Prostate gland (tissue), 2 donors: ENCODE results near the gene LAX1. TPM values are rescaled to one million over a fixed set of nuclear protein-coding genes. Genes with fewer than 3 reads are reported as not detected.

Source experiments
- DNase-seq: peaks from one replicate; pipeline ENCODE4 v3.0.0-alpha.2; 2019; ENCODE audit warnings: low spot score
- H3K27ac ChIP-seq, 2 donors: fragments of 200-600 bp; sonication (generic); 2 replicates each; pipeline ENCODE4 v1.5.1; 2017 to 2019
- H3K27me3 ChIP-seq: fragments of 200-600 bp; sonication (generic); replicated peaks from 2 replicates; pipeline ENCODE4 v1.5.1; 2019; ENCODE audit not compliant: insufficient read depth
- H3K36me3 ChIP-seq, 2 donors: fragments of 200-600 bp; sonication (generic); 1 replicate in 1 of 2; 2 replicates in 1 of 2; pipeline versions ENCODE4 v1.5.1 to v1.8.1; 2017 to 2019
- H3K4me1 ChIP-seq: fragments of 200-600 bp; sonication (generic); replicated peaks from 2 replicates; pipeline ENCODE4 v1.5.1; 2019
- H3K4me3 ChIP-seq, 2 donors: fragments of 200-600 bp; sonication (generic); 2 replicates each; pipeline ENCODE4 v1.5.1; 2017 to 2019
- H3K9me3 ChIP-seq: fragments of 200-600 bp; sonication (generic); 2 replicates; pipeline ENCODE4 v1.5.1; 2017
- CTCF ChIP-seq, 4 experiments: fragments of 200-600 bp in 2 of 4; fragments of 450-650 bp in 2 of 4; sonication (generic) in 2 of 4; IDR thresholded peaks; 1 replicate in 3 of 4; 2 replicates in 1 of 4; pipeline ENCODE4 v1.5.1; 2016 to 2019; ENCODE audit warnings: antibody characterized with exemption in 4 of 4, mild to moderate bottlenecking in 2 of 4, moderate library complexity in 2 of 4
- POLR2A ChIP-seq: fragments of 450-650 bp; IDR thresholded peaks from one replicate; pipeline ENCODE4 v1.6.1; 2016; ENCODE audit warnings: antibody characterized with exemption, mild to moderate bottlenecking
- POLR2AphosphoS5 ChIP-seq: sonication (generic); formaldehyde crosslinking; IDR thresholded peaks from one replicate; pipeline ENCODE4 v1.6.1; 2017; ENCODE audit warnings: antibody characterized with exemption
- WGBS: methylation state at CpG from one replicate; pipeline ENCODE4 v1.1.5; 2018; 5-methylcytosine and 5-hydroxymethylcytosine counted together
- intact Hi-C: fragments of 100-400 bp; cut with DNase I; formaldehyde crosslinking; loops from one replicate; pipeline ENCODE4 v1.14.2; 2022
- total RNA-seq, 2 donors: library from RNA; depleted of rRNA; stranded (reverse); fragments of >200 nt; gene quantifications; one replicate each; pipeline ENCODE4 v1.1.0, GENCODE V29; 2016

LAX1 gene
- total RNA-seq, 2 donors from 2014 or later, result 0.05 to 0.40 TPM

GRCh38 chr1:203778146-203778545, 13.2 kb downstream of the LAX1 start:
- Histone ChIP-seq H3K36me3 (no peaks in the 10 kb centered on the region), H3K27ac (no peak overlapping the region), H3K4me3 (no peak overlapping the region), H3K9me3 (no peaks in the 10 kb centered on the region), H3K27me3 (no peaks in the 10 kb centered on the region), H3K4me1 (no peaks in the 10 kb centered on the region)
- intact Hi-C loops, result no loop called here
- TF ChIP-seq POLR2AphosphoS5 (no peak), CTCF (IDR thresholded peaks at IDR 0.05) (no peak), POLR2A (no peak)
- WGBS, result 79% methylated on average over 3 of the region's 3 CpGs
- no peak for DNase-seq

- no peaks in the 10 kb centered on the region for H3K36me3 ChIP-seq
- no peak overlapping the region for H3K4me3 ChIP-seq
- WGBS, result 92% methylated on average over 4 of the region's 4 CpGs
- H3K27ac ChIP-seq, result no peak overlapping the region
- TF ChIP-seq CTCF (IDR thresholded peaks at IDR 0.05), result no peak
- no peak for TF ChIP-seq POLR2A
- no peaks in the 10 kb centered on the region for H3K9me3 ChIP-seq
- no peak for DNase-seq
- H3K4me1 ChIP-seq, result no peaks in the 10 kb centered on the region
- intact Hi-C loops, result no loop called here
- H3K27me3 ChIP-seq, result no peaks in the 10 kb centered on the region
Measured at GRCh38 chr1:203778789-203779188, 13.8 kb downstream of the LAX1 start.

- intact Hi-C loops, result no loop called here
- 89% methylated on average over 7 of the region's 7 CpGs for whole genome bisulfite sequencing
- H3K4me3 ChIP-seq, result no peak overlapping the region
Measured at GRCh38 chr1:203781962-203782361, 17.0 kb downstream of the LAX1 start.

GRCh38 chr1:203789966-203790365, 25.0 kb downstream of the LAX1 start:
- 70% methylated on average over 3 of the region's 3 CpGs for WGBS
- Histone ChIP-seq H3K4me1 (no peaks in the 10 kb centered on the region), H3K36me3 (no peaks in the 10 kb centered on the region), H3K4me3 (no peak overlapping the region), H3K27ac (no peak overlapping the region), H3K27me3 (no peaks in the 10 kb centered on the region), H3K9me3 (no peaks in the 10 kb centered on the region)
- intact Hi-C loops, result no loop called here
- TF ChIP-seq CTCF (IDR thresholded peaks at IDR 0.05), result no peak
- no peak for TF ChIP-seq POLR2A
- no peak for TF ChIP-seq POLR2AphosphoS5
- no peak for DNase-seq

More at GRCh38 chr1:203781962-203782361, 17.0 kb downstream of the LAX1 start:
- Histone ChIP-seq H3K27ac (no peak overlapping the region), H3K36me3 (no peaks in the 10 kb centered on the region), H3K4me1 (no peaks in the 10 kb centered on the region), H3K27me3 (no peaks in the 10 kb centered on the region), H3K9me3 (no peaks in the 10 kb centered on the region)
- no peak for DNase-seq
- TF ChIP-seq POLR2AphosphoS5, result no peak
- no peak for TF ChIP-seq POLR2A
- TF ChIP-seq CTCF (IDR thresholded peaks at IDR 0.05), result no peak

GRCh38 chr1:203791498-203791897, 26.5 kb downstream of the LAX1 start:
- no peak overlapping the region for H3K27ac ChIP-seq
- intact Hi-C loops, result no loop called here
- no peaks in the 10 kb centered on the region for H3K36me3 ChIP-seq
- 82% methylated on average over 3 of the region's 3 CpGs for WGBS
- no peaks in the 10 kb centered on the region for H3K4me1 ChIP-seq
- no peaks in the 10 kb centered on the region for H3K9me3 ChIP-seq
- no peaks in the 10 kb centered on the region for H3K27me3 ChIP-seq
- DNase-seq, result no peak
- TF ChIP-seq POLR2AphosphoS5 (no peak), POLR2A (no peak), CTCF (IDR thresholded peaks at IDR 0.05) (no peak)
- H3K4me3 ChIP-seq, result no peak overlapping the region
